Neural cell (in vitro differentiated cells): Measurements from ENCODE around the gene TDRD3. TPM values are rescaled to one million over a fixed set of nuclear protein-coding genes. Genes with fewer than 3 reads are reported as not detected.

Source experiments
- H2AFZ ChIP-seq: fragments of 200-600, 300-800 bp; sonication (generic), shearing (Covaris generic); 2 replicates; pipeline ENCODE4 v1.6.0; 2014; ENCODE audit warnings: low read depth, mild to moderate bottlenecking, antibody characterized with exemption, low read length, moderate library complexity
- H3F3A ChIP-seq: fragments of 200-600 bp; shearing (Covaris generic); 2 replicates; pipeline ENCODE4 v1.6.1; 2016; ENCODE audit warnings: mild to moderate bottlenecking, moderate library complexity, mixed read lengths, antibody characterized with exemption, low read length; ENCODE audit not compliant: insufficient read depth, poor library complexity, severe bottlenecking
- H3K27ac ChIP-seq: fragments of 200-600, 300-800 bp; sonication (generic), shearing (Covaris generic); 2 replicates; pipeline ENCODE4 v1.5.1; 2014; ENCODE audit warnings: mild to moderate bottlenecking, low read length, moderate library complexity
- H3K27me3 ChIP-seq: fragments of 300-800, 200-600 bp; sonication (generic), shearing (Covaris generic); 2 replicates; pipeline ENCODE4 v1.6.0; 2014; ENCODE audit warnings: mild to moderate bottlenecking, low read depth, low read length, moderate library complexity; ENCODE audit not compliant: insufficient read depth
- H3K36me3 ChIP-seq: fragments of 300-800, 200-600 bp; sonication (generic), shearing (Covaris generic); 2 replicates; pipeline ENCODE4 v1.5.1; 2014; ENCODE audit warnings: mild to moderate bottlenecking, antibody characterized with exemption, low read length, moderate library complexity; ENCODE audit not compliant: insufficient read depth
- H3K4me2 ChIP-seq: fragments of 300-800, 200-600 bp; sonication (generic), shearing (Covaris generic); 2 replicates; pipeline ENCODE4 v1.6.0; 2014; ENCODE audit warnings: mild to moderate bottlenecking, low read length
- H3K4me3 ChIP-seq: fragments of 300-800, 200-600 bp; sonication (generic), shearing (Covaris generic); 2 replicates; pipeline ENCODE4 v1.5.1; 2014; ENCODE audit warnings: mild to moderate bottlenecking, low read length, moderate library complexity
- H3K79me2 ChIP-seq: fragments of 200-600 bp; shearing (Covaris generic); replicated peaks from 2 replicates; pipeline ENCODE4 v1.6.0; 2014; ENCODE audit warnings: mild to moderate bottlenecking, low read length, moderate library complexity; ENCODE audit not compliant: insufficient read depth
- H3K9ac ChIP-seq: fragments of 300-800, 200-600 bp; sonication (generic), shearing (Covaris generic); 2 replicates; pipeline ENCODE4 v1.6.1; 2016; ENCODE audit warnings: mild to moderate bottlenecking, low read length, mixed read lengths
- H3K9me2 ChIP-seq: fragments of 200-600 bp; shearing (Covaris generic); 2 replicates; pipeline ENCODE4 v1.6.1; 2016; ENCODE audit warnings: mild to moderate bottlenecking, low read length, mixed read lengths; ENCODE audit not compliant: insufficient read depth
- H3K9me3 ChIP-seq: fragments of 200-600, 300-800 bp; sonication (generic), shearing (Covaris generic); 2 replicates; pipeline ENCODE4 v1.6.1; 2016; ENCODE audit warnings: mild to moderate bottlenecking, mixed run types, low read length, moderate library complexity, mixed read lengths
- H4K20me1 ChIP-seq: fragments of 200-600 bp; shearing (Covaris generic); 2 replicates; pipeline ENCODE4 v1.6.1; 2016; ENCODE audit warnings: mild to moderate bottlenecking, mixed run types; ENCODE audit not compliant: insufficient read depth
- EP300 ChIP-seq: fragments of 450-650 bp; conservative IDR thresholded peaks from 2 replicates; pipeline ENCODE4 v1.6.1; 2014; ENCODE audit warnings: antibody characterized with exemption, mild to moderate bottlenecking, moderate library complexity; ENCODE audit not compliant: poor library complexity, severe bottlenecking
- EZH2 ChIP-seq: fragments of 200-600, 300-800 bp; shearing (Covaris generic), sonication (generic); IDR thresholded peaks from 2 replicates; pipeline ENCODE4 v1.6.1; 2014; ENCODE audit warnings: antibody characterized with exemption, low read length, borderline replicate concordance, mild to moderate bottlenecking; ENCODE audit not compliant: insufficient read depth, poor library complexity, severe bottlenecking
- MXI1 ChIP-seq: fragments of 450-650 bp; conservative IDR thresholded peaks from 2 replicates; pipeline ENCODE4 v1.6.1; 2014; ENCODE audit warnings: antibody characterized with exemption, mild to moderate bottlenecking; ENCODE audit not compliant: poor library complexity, severe bottlenecking
- POLR2AphosphoS5 ChIP-seq: IDR thresholded peaks from 2 replicates; pipeline ENCODE4 v1.6.1; 2012
- RAD21 ChIP-seq: fragments of 450-650 bp; conservative IDR thresholded peaks from 2 replicates; pipeline ENCODE4 v1.6.1; 2014; ENCODE audit warnings: antibody characterized with exemption, mild to moderate bottlenecking, moderate library complexity
- SMC3 ChIP-seq: fragments of 450-650 bp; conservative IDR thresholded peaks from 2 replicates; pipeline ENCODE4 v1.6.1; 2014; ENCODE audit warnings: antibody characterized with exemption, mild to moderate bottlenecking, moderate library complexity; ENCODE audit not compliant: poor library complexity
- TAF1 ChIP-seq: IDR thresholded peaks from 2 replicates; pipeline ENCODE4 v1.6.1; 2012; ENCODE audit warnings: low read depth
- polyA plus RNA-seq: library from polyadenylated mRNA; depleted of rRNA; stranded (reverse); fragments of >200 nt; gene quantifications from 2 replicates; pipeline ENCODE4 v1.2.3, GENCODE V29; 2014
- TF ChIP-seq, protein P1 (sequence below): fragments of 450-650 bp; IDR thresholded peaks from 2 replicates; pipeline ENCODE4 v1.5.1; 2014; ENCODE audit warnings: antibody characterized with exemption, mild to moderate bottlenecking, moderate library complexity; ENCODE audit not compliant: poor library complexity, severe bottlenecking
- TF ChIP-seq, protein P2 (sequence below): IDR thresholded peaks from 2 replicates; pipeline ENCODE4 v1.6.1; 2012; ENCODE audit warnings: borderline replicate concordance

The TDRD3 gene
- polyA plus RNA-seq, 1 donor from 2014 or later = 10.0 TPM

DNA sequence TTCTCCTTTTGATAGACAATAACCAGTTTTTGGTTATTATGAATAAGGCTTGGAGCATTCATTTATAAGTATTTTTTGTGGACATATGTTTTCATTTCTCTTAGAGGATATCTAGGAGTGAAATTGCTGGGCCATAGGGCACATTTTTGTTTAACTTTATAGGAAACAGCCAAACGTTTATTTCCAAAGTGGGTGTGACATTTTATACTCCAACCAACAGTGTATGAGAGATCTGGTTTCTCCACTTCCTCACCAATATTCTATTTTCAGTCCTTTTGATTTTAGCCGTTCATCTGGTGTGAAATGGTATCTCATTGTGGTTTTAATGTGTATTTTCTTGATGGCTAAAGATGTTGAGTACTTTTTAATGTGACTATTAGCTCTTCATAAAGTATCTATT, 21.9 kb downstream of the TDRD3 start:
- Histone ChIP-seq H3K27me3 (no peaks in the 10 kb centered on the region), H3K9ac (no peak overlapping the region), H3K27ac (no peak overlapping the region), H4K20me1 (no peaks in the 10 kb centered on the region), H2AFZ (no peak overlapping the region), H3K9me3 (no peaks in the 10 kb centered on the region), H3F3A (no peaks in the 10 kb centered on the region), H3K36me3 (no peaks in the 10 kb centered on the region), H3K9me2 (no peaks in the 10 kb centered on the region), H3K79me2 (peaks cover 9% of the 10 kb centered on the region), H3K4me2 (no peak overlapping the region), H3K4me3 (no peak overlapping the region)
- TF ChIP-seq, protein P1, sequence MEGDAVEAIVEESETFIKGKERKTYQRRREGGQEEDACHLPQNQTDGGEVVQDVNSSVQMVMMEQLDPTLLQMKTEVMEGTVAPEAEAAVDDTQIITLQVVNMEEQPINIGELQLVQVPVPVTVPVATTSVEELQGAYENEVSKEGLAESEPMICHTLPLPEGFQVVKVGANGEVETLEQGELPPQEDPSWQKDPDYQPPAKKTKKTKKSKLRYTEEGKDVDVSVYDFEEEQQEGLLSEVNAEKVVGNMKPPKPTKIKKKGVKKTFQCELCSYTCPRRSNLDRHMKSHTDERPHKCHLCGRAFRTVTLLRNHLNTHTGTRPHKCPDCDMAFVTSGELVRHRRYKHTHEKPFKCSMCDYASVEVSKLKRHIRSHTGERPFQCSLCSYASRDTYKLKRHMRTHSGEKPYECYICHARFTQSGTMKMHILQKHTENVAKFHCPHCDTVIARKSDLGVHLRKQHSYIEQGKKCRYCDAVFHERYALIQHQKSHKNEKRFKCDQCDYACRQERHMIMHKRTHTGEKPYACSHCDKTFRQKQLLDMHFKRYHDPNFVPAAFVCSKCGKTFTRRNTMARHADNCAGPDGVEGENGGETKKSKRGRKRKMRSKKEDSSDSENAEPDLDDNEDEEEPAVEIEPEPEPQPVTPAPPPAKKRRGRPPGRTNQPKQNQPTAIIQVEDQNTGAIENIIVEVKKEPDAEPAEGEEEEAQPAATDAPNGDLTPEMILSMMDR = no peak
- TF ChIP-seq, protein P2, sequence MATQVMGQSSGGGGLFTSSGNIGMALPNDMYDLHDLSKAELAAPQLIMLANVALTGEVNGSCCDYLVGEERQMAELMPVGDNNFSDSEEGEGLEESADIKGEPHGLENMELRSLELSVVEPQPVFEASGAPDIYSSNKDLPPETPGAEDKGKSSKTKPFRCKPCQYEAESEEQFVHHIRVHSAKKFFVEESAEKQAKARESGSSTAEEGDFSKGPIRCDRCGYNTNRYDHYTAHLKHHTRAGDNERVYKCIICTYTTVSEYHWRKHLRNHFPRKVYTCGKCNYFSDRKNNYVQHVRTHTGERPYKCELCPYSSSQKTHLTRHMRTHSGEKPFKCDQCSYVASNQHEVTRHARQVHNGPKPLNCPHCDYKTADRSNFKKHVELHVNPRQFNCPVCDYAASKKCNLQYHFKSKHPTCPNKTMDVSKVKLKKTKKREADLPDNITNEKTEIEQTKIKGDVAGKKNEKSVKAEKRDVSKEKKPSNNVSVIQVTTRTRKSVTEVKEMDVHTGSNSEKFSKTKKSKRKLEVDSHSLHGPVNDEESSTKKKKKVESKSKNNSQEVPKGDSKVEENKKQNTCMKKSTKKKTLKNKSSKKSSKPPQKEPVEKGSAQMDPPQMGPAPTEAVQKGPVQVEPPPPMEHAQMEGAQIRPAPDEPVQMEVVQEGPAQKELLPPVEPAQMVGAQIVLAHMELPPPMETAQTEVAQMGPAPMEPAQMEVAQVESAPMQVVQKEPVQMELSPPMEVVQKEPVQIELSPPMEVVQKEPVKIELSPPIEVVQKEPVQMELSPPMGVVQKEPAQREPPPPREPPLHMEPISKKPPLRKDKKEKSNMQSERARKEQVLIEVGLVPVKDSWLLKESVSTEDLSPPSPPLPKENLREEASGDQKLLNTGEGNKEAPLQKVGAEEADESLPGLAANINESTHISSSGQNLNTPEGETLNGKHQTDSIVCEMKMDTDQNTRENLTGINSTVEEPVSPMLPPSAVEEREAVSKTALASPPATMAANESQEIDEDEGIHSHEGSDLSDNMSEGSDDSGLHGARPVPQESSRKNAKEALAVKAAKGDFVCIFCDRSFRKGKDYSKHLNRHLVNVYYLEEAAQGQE = no peak
- no peak for TF ChIP-seq RAD21
- no peak for TF ChIP-seq EP300
- TF ChIP-seq POLR2AphosphoS5 = no peak
- TF ChIP-seq SMC3 = no peak
- TF ChIP-seq EZH2 = no peak
- no peak for TF ChIP-seq TAF1
- no peak for TF ChIP-seq MXI1

DNA sequence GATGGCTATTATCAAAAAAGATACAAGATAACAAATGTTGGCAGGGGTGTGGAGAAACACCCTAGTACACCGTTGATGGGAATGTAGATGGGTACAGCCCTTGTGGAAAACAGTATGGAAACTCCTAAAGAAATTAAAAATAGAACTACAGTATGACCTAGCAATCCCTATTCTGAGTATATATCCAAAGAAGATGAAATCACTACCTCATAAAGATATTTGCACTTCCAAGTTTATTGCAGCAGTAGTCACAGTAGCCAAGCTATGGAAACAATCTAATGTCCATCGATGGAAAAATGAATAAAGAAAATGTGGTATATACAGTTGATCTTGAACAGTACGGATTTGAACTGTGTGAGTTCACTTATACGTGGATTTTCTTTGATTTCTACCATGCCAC, 28.3 kb downstream of the TDRD3 start:
- TF ChIP-seq, protein P1 = no peak

More for the DNA sequence above, 28.3 kb downstream of the TDRD3 start:
- H3K9me3 ChIP-seq = no peaks in the 10 kb centered on the region
- no peaks in the 10 kb centered on the region for H3F3A ChIP-seq
- H2AFZ ChIP-seq = no peak overlapping the region
- H3K9me2 ChIP-seq = no peaks in the 10 kb centered on the region
- no peak overlapping the region for H3K4me2 ChIP-seq
- no peaks in the 10 kb centered on the region for H3K79me2 ChIP-seq
- no peaks in the 10 kb centered on the region for H3K27me3 ChIP-seq
- no peak overlapping the region for H3K4me3 ChIP-seq
- H3K9ac ChIP-seq = no peak overlapping the region
- H3K27ac ChIP-seq = no peak overlapping the region
- no peaks in the 10 kb centered on the region for H4K20me1 ChIP-seq
- no peaks in the 10 kb centered on the region for H3K36me3 ChIP-seq
